Stimulated activated CD4-positive, alpha-beta T cell treated with anti-CD3 and anti-CD28 coated beads, Interleukin-2, amount 100 ng/mL, for 48 hours (primary cell): ENCODE results near the gene NTPCR.

Source experiments
- DNase-seq, 2 donors: peaks; one replicate each; pipeline ENCODE4 v3.0.0-alpha.2; 2020

Gene NTPCR

GRCh38 chr1:233019778-233020325, 69.4 kb downstream of the NTPCR start:
- no peak for DNase-seq

DNA sequence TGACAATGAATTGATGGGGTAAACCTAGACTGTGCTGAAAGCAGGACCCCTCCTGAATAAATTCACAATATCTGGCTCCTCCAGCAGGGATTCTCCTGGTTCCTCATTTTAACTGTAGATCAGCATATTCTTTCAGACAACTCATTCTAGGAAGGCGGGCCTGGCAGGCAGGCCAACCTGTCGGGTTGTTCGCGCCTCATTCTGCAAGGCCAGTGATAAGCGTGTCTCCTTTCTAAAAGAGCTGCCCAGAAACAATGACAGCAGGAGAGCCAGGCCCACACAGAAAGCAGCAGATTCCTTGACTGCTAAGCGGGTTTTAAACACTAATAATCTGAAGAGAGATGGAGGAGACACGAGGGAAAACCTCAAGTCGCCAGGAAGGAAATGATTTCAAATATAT, 70.0 kb downstream of the NTPCR start:
- DNase-seq: no peak

- no peak for DNase-seq
Observed at GRCh38 chr1:233022246-233022645, 71.8 kb downstream of the NTPCR start.

DNA sequence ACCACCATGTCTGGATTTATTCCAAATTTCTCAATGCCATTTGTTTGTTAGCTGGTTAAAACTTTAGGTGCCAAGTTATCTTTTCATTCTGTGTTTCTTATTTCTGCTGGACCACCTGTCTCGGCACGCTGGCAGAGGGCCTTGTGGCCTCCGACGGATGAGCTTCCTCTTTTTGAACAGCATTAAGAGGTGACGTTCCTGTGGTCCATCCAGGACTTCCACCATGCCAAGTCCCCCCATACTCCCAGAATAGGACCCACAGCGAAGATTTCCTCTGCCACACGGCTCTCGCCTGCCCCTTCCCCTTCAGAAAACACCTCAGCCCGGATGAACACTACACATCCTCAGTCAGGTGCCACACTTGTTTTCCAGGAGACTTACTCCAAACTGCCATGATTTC, 73.8 kb downstream of the NTPCR start:
- DNase-seq: no peak

- DNase-seq: no peak
Observed at GRCh38 chr1:233025157-233025556, 74.7 kb downstream of the NTPCR start.

- no peak for DNase-seq
Observed at GRCh38 chr1:233025567-233025966, 75.2 kb downstream of the NTPCR start.

DNA sequence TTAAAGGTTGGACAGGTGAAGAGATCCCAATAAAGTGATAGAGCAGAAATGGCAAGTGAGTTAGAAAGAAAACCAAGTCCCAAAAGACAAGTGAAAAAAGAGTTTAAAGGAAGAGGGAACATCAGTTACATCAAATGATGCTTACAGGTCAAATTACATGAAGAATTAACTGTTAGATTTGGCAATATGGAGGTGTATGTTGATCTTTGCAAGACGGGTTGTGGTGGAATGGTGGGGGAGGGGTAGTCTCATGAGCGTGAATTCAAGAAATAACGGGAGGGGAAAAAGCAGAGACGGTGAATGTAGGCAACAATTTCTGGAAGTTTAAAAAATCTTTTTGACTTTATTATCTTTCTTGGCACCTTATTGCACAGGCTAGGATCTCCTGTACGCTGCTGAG, 76.6 kb downstream of the NTPCR start:
- no peak for DNase-seq

DNA sequence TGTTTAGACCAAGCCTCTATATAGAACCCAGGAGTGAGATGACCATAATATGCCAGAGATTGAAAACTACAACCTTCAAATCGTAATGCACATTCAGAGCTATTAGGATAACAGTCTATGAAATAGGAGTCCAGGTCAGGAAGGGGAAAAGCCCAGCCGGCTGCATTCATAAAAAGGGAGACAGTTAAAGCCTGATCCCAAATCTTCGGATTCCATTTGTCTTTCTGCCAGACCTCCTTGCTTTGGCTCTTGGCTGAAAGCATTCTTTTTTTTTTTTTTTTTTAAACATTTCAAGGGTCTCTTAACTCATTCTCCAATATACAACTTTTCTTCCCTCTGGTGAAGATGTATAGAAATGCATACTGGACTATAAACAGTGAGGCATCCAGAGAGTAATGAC, 81.1 kb downstream of the NTPCR start:
- DNase-seq: no peak

GRCh38 chr1:233032916-233033315, 82.5 kb downstream of the NTPCR start:
- DNase-seq: no peak

DNA sequence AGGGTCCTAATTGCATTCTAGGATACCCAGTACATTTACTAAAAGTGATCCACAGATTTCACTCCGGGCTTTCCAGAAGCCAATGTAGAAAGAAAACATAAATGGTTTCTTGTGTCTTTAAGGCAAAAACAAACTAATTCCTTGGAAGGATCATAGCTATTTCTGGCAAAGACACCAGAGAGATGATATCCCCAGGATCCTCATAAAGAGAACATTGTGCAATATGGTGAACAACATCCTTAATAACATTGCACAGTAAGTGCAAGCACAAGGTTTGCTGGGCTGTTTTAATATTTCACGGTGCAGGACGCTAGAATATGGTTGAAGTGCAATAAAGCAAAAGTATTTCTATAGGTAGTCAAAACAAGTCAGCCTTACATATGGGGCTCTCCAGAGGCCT, 83.0 kb downstream of the NTPCR start:
- no peak for DNase-seq
